GM12801 (cell line): Measurements from ENCODE around the gene TBX5.

Source experiments
- TF ChIP-seq, protein P1 (sequence below): IDR thresholded peaks from one replicate; pipeline ENCODE4 v1.5.1; 2011; ENCODE audit warnings: control low read depth; ENCODE audit not compliant: insufficient read length; ENCODE audit errors: extremely low read depth

TBX5 gene

DNA sequence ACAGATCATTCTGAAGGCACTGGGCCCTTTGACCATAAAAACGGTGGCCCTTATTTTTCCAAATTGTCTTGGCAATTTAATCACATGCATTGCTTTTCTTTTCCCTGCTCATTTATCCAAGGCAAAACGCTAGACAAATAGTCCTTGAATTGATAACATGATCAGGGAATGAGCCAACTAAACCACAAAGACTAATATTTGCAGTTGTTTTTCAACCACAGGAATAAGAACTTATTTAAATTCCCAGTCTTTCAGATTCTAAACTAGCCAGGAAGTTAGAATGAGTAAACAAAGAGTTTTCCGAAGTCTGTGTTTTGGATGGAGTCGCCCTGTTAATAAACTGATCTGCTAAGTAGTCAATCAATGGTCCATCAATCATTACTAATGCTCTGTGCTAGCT, 14.9 kb downstream of the TBX5 start:
- TF ChIP-seq, protein P1, sequence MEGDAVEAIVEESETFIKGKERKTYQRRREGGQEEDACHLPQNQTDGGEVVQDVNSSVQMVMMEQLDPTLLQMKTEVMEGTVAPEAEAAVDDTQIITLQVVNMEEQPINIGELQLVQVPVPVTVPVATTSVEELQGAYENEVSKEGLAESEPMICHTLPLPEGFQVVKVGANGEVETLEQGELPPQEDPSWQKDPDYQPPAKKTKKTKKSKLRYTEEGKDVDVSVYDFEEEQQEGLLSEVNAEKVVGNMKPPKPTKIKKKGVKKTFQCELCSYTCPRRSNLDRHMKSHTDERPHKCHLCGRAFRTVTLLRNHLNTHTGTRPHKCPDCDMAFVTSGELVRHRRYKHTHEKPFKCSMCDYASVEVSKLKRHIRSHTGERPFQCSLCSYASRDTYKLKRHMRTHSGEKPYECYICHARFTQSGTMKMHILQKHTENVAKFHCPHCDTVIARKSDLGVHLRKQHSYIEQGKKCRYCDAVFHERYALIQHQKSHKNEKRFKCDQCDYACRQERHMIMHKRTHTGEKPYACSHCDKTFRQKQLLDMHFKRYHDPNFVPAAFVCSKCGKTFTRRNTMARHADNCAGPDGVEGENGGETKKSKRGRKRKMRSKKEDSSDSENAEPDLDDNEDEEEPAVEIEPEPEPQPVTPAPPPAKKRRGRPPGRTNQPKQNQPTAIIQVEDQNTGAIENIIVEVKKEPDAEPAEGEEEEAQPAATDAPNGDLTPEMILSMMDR = no peak

DNA sequence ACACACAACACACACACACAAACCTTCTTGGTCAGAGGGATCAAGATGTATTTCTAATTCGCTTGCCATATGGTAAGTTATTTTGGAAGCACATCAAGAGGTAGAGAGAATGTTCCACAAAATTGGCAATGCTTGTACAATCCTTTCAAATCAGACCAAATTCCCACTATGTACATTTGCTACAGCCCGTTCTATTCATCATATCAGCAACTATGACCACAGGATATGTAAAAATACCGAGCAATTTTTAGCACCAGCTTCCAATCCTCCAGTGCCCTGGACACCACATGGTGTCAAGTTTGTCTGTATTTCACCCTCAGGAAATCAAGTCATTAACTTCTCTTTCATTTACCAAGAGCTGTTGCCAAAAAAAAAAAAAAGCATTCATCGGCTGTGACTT, 21.2 kb downstream of the TBX5 start:
- TF ChIP-seq, protein P1 = no peak

DNA sequence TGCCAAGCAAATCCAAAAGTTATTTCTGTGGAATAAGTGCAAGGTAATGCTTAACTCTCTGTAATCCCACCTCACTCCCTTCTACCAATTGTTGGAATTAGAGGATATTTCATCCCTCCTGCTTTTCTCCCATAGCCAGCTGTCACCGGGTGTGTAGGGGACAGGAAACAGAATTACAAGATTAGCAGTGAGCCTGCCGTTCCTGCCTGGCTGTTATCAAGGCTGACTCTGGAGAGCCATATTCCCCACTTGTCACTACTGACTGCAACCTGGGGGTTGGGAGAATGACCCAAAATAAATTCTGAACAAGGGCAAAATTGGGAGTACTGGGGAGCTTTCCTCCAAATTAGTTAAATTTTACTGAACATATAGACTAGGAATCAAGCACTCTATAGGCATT, 24.8 kb downstream of the TBX5 start:
- TF ChIP-seq, protein P1 = no peak

DNA sequence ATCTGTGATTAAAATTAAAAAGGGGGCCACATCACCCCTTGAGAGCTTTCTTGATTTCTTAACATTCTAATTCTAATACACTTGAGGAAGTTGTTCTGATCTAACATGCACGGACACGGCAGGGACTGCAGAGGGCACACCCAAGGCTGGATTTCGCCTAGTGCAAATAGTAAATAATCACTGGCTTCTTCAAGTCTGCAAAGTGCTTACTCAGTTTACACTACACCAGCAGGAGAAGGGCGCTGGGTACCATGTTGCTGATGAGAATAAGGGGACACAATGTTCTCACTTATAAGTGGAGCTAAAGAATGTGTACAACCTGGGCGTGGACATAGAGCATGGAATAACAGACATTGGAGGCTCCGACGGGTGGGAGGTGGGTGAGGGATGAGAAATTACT, 34.2 kb downstream of the TBX5 start:
- TF ChIP-seq, protein P1 = no peak

DNA sequence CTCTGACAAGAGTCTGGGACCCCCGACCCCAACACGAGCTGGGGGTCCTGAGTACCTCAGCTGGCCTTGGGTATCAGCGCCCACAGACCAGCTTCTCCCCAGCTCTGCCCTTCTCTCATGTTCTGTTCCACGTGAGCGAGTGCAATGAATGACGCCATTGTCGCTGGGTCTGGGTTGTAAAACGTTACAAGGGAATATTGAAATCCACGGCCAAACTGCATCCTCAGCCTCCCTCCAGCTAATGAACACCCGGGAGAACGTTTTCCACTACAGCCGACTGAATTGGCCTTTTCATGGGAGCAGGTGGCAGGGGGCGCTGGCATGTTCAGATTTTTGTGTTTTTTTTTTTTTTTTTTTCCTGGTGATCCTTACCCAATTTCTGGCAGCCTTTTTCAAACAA, 34.7 kb downstream of the TBX5 start:
- TF ChIP-seq, protein P1 = no peak

DNA sequence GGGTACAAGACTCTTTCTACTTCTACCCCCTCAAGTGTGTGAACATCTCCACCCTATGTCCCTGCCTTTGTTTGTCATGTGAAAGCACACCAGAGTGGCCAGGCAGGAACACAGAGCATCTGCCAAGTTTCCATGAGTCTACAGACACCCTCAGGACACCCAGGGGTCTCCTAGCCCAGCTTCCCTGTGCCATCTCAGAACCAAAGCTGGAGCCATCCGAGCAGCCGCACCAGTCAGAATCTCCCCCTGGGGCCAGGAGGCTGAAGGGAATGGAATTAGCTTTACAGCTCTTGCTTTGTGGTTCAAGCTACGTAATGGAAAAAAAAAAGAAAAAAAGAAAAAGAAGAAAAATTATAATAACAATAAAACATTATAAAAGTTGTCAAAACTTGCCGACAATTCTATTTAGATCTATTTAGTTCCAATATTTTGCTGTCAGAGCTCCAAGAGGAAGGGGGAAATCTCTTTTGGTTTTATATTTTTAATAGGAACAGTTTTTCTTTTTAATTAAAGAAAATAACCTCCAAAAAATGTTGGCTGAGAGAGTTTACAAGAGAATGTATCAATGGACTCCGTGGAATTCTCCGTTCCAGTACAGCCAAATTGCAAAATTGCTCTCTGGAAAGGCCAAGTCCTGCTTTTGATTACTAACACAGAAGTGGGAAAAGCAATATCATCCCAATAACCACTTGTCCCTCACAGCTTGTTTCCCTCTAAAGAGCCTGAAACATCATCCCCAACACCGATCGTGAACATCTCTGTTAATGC, 37.1 kb downstream of the TBX5 start:
- TF ChIP-seq, protein P1 = no peak

DNA sequence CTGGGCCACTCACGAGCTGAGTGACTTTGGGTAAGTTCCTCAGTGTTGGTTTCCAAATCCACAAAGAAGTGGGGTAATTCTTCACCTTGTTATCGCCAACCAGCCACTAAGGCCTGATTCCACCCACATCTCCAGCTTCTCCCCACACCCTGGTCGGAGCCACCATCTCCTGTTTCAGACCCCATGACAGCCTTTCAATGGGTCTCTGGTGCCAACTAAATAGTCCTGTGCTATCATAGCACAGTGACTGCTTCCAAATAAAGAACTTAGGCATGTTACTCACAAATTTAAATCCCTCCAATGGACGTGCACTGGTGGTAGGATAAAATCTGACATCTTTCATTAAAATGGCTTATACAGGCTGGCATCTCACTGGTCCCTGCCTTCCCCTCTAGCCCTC, 44.0 kb downstream of the TBX5 start:
- TF ChIP-seq, protein P1 = no peak

DNA sequence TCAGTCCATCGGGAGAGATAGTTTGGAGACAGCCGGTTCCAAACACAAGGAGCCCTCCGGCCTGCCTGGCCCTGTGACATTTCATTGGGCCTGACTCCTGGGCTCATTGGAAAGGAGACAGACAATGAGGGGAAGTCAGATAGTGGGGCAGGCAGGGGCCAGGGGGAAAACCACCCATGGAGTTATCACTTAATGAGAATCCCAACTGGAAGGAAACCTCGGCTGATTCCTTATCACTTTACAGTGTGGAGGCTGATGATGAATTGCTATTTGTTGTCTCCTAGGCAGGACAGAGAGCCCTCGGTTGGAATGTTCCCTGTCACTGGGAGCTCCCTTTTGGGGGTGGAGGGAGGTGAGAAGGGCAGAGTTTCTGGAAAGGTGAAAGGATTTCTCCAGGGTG, 44.4 kb downstream of the TBX5 start:
- TF ChIP-seq, protein P1 = no peak
